ENCODE measurements around the gene RSBN1. TPM values are rescaled to one million over a fixed set of nuclear protein-coding genes. Genes with fewer than 3 reads are reported as not detected.

RSBN1 gene
- total RNA-seq, 1 experiment from 2014 or later, result 15.5 TPM

DNA sequence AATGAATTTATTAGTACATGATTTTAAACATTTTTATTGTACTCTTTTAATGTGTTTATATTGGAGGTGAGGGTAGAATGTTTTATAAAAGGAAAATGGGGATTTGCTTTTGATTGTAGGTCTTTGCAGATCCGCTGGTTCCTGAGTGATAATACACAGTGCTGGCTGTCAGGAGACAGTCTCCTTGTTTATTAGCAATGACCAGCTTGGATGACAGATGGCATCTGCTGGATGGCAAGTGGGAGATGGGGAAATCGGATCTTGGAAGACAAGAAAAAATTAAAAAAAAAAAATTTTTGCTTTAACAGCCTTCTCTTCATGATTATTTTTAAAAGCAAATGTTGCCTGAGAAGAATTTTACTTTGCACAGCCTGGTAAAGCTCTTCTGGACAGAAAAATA, 48.6 kb downstream of the RSBN1 start:
- TF ChIP-seq ZNF416 (CRISPR knock-in tag; IDR thresholded peaks at IDR 0.05), result no peak
- no peak for TF ChIP-seq NFATC4 (CRISPR knock-in tag; IDR thresholded peaks at IDR 0.05)
- TF ChIP-seq ATF3 (CRISPR knock-in tag; conservative IDR thresholded peaks at IDR 0.05), result no peak
- TF ChIP-seq OVOL2 (CRISPR knock-in tag; IDR thresholded peaks at IDR 0.05; ENCODE audit: borderline replicate concordance), result no peak
- TF ChIP-seq MAX (CRISPR knock-in tag; IDR thresholded peaks at IDR 0.05), result no peak
- TF ChIP-seq EMX1 (CRISPR knock-in tag; IDR thresholded peaks at IDR 0.05), result no peak
- TF ChIP-seq ZNF671 (CRISPR knock-in tag; IDR thresholded peaks at IDR 0.05), result no peak
- TF ChIP-seq TEAD4 (CRISPR knock-in tag; IDR thresholded peaks at IDR 0.05), result no peak
- TF ChIP-seq CTCF (IDR thresholded peaks at IDR 0.05), result no peak
- no peak for TF ChIP-seq ATF1 (CRISPR knock-in tag; IDR thresholded peaks at IDR 0.05)
- TF ChIP-seq CREM (CRISPR knock-in tag; IDR thresholded peaks at IDR 0.05), result no peak
- TF ChIP-seq, protein P1, sequence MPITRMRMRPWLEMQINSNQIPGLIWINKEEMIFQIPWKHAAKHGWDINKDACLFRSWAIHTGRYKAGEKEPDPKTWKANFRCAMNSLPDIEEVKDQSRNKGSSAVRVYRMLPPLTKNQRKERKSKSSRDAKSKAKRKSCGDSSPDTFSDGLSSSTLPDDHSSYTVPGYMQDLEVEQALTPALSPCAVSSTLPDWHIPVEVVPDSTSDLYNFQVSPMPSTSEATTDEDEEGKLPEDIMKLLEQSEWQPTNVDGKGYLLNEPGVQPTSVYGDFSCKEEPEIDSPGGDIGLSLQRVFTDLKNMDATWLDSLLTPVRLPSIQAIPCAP (CRISPR knock-in tag; IDR thresholded peaks at IDR 0.05), result no peak
- TF ChIP-seq ZNF219 (CRISPR knock-in tag; IDR thresholded peaks at IDR 0.05; ENCODE audit: borderline replicate concordance), result no peak
- TF ChIP-seq FOXP1 (CRISPR knock-in tag; IDR thresholded peaks at IDR 0.05; ENCODE audit: borderline replicate concordance), result no peak
- TF ChIP-seq, protein P2, sequence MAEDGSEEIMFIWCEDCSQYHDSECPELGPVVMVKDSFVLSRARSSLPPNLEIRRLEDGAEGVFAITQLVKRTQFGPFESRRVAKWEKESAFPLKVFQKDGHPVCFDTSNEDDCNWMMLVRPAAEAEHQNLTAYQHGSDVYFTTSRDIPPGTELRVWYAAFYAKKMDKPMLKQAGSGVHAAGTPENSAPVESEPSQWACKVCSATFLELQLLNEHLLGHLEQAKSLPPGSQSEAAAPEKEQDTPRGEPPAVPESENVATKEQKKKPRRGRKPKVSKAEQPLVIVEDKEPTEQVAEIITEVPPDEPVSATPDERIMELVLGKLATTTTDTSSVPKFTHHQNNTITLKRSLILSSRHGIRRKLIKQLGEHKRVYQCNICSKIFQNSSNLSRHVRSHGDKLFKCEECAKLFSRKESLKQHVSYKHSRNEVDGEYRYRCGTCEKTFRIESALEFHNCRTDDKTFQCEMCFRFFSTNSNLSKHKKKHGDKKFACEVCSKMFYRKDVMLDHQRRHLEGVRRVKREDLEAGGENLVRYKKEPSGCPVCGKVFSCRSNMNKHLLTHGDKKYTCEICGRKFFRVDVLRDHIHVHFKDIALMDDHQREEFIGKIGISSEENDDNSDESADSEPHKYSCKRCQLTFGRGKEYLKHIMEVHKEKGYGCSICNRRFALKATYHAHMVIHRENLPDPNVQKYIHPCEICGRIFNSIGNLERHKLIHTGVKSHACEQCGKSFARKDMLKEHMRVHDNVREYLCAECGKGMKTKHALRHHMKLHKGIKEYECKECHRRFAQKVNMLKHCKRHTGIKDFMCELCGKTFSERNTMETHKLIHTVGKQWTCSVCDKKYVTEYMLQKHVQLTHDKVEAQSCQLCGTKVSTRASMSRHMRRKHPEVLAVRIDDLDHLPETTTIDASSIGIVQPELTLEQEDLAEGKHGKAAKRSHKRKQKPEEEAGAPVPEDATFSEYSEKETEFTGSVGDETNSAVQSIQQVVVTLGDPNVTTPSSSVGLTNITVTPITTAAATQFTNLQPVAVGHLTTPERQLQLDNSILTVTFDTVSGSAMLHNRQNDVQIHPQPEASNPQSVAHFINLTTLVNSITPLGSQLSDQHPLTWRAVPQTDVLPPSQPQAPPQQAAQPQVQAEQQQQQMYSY (CRISPR knock-in tag; IDR thresholded peaks at IDR 0.05), result no peak
- no peak for TF ChIP-seq ZNF263 (CRISPR knock-in tag; IDR thresholded peaks at IDR 0.05; ENCODE audit: low read depth)
- no peak for TF ChIP-seq ZNF317 (CRISPR knock-in tag; IDR thresholded peaks at IDR 0.05; ENCODE audit: borderline replicate concordance, low read depth)
- H3K27ac Mint-ChIP-seq, result no peak overlapping the region
- POLR2A ChIA-PET, result no interaction called here
- DNase-seq (ENCODE audit: low spot score) (no peak), ATAC-seq (no peak)
- peaks cover 29% of the 10 kb centered on the region for H3K36me3 Mint-ChIP-seq
- H3K9me3 Mint-ChIP-seq, result no peaks in the 10 kb centered on the region
- no peaks in the 10 kb centered on the region for H3K27me3 Mint-ChIP-seq (ENCODE audit: low read depth)
- CTCF ChIA-PET, result no interaction called here
- no peak overlapping the region for H3K4me3 Mint-ChIP-seq
- H3K4me1 Mint-ChIP-seq, result peaks cover 32% of the 10 kb centered on the region

- no peak overlapping the region for H3K27ac Mint-ChIP-seq
- DNase-seq (ENCODE audit: low spot score), result no peak
- ChIA-PET POLR2A (no interaction called here), CTCF (no interaction called here)
- peaks cover 25% of the 10 kb centered on the region for H3K36me3 Mint-ChIP-seq
- no peak overlapping the region for H3K4me3 Mint-ChIP-seq
- peaks cover 26% of the 10 kb centered on the region for H3K4me1 Mint-ChIP-seq
- H3K9me3 Mint-ChIP-seq, result no peaks in the 10 kb centered on the region
- H3K27me3 Mint-ChIP-seq (ENCODE audit: low read depth), result no peaks in the 10 kb centered on the region; the same call in 1 of the 2 replicates
- TF ChIP-seq, protein P3, sequence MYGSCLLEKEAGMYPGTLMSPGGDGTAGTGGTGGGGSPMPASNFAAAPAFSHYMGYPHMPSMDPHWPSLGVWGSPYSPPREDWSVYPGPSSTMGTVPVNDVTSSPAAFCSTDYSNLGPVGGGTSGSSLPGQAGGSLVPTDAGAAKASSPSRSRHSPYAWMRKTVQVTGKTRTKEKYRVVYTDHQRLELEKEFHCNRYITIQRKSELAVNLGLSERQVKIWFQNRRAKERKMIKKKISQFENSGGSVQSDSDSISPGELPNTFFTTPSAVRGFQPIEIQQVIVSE (CRISPR knock-in tag; IDR thresholded peaks at IDR 0.05; ENCODE audit: borderline replicate concordance), result no peak
- TF ChIP-seq ZNF396 (CRISPR knock-in tag; IDR thresholded peaks at IDR 0.05; ENCODE audit: borderline replicate concordance), result no peak
- TF ChIP-seq ZSCAN18 (CRISPR knock-in tag; IDR thresholded peaks at IDR 0.05), result no peak
- ATAC-seq, result no peak
Observed at GRCh38 chr1:113761937-113762336, 50.3 kb downstream of the RSBN1 start.
